GM12878 (cell line): ENCODE data around the gene AVPR1B. TPM values are rescaled to one million over a fixed set of nuclear protein-coding genes. Genes with fewer than 3 reads are reported as not detected.

Source experiments
- ATAC-seq: fragments of 200-7000 bp; cut with Tn5 transposase; 3 replicates; pipeline ENCODE4 v1.9.1; 2020; ENCODE audit warnings: mild to moderate bottlenecking, moderate library complexity
- BruUV-seq: library from RNA; stranded (reverse); fragments of 400-500 nt; replicated peaks from 2 replicates; lab custom pipeline; 2021; lab: Mats Ljungman, UMichigan
- CTCF ChIA-PET: fragments of 300-600 bp; sonication (Branson Sonifier 250); formaldehyde crosslinking; extraction: SDS; loops from one replicate; lab custom pipeline; 2021; ENCODE audit warnings: inconsistent platforms; lab: Yijun Ruan, JAX
- POLR2A ChIA-PET: fragments of 350-600 bp; formaldehyde crosslinking; extraction: SDS; loops from one replicate; lab custom pipeline; 2021; ENCODE audit warnings: inconsistent platforms; lab: Charles Lee
- RAD21 ChIA-PET: fragments of 300-600 bp; sonication (Branson Sonifier 250); formaldehyde crosslinking; loops from one replicate; lab custom pipeline; 2023; ENCODE audit warnings: antibody characterized with exemption; ENCODE audit not compliant: unreplicated experiment; lab: Charles Lee
- SMC1A ChIA-PET: fragments of 300-600 bp; sonication (Branson Sonifier 250); formaldehyde crosslinking; loops from one replicate; lab custom pipeline; 2023; ENCODE audit not compliant: unreplicated experiment, uncharacterized antibody; lab: Charles Lee
- DNase-seq: peaks from one replicate; pipeline ENCODE4 v3.0.0-alpha.2; 2011; ENCODE audit warnings: low read depth, low spot score
- FAIRE-seq: peaks from 3 replicates; lab custom pipeline; 2011; peaks lifted over from hg19 to GRCh38; lab: Jason Lieb, UNC
- H2AFZ ChIP-seq: 2 replicates; pipeline ENCODE4 v1.6.0; 2011; ENCODE audit warnings: low read depth, low read length, control low read depth; ENCODE audit not compliant: control insufficient read depth
- H3K27ac ChIP-seq: 2 replicates; pipeline ENCODE4 v1.5.1; 2011; ENCODE audit warnings: control low read depth; ENCODE audit not compliant: control insufficient read depth, insufficient read depth
- H3K27me3 ChIP-seq, 2 experiments: replicated peaks in 1 of 2; 2 replicates each; pipeline versions ENCODE4 v1.6.0 to v1.6.1; 2011; ENCODE audit warnings: low read length in 1 of 2; ENCODE audit not compliant: control insufficient read depth in 2 of 2, insufficient read depth in 2 of 2
- H3K36me3 ChIP-seq, 2 experiments: 2 replicates each; pipeline ENCODE4 v1.5.1; 2011; ENCODE audit warnings: low read length in 1 of 2; ENCODE audit not compliant: control insufficient read depth in 2 of 2, insufficient read depth in 2 of 2
- H3K4me1 ChIP-seq: 2 replicates; pipeline ENCODE4 v1.6.1; 2011; ENCODE audit warnings: mild to moderate bottlenecking, low read length, moderate library complexity, mixed read lengths; ENCODE audit not compliant: control insufficient read depth, insufficient read depth
- H3K4me2 ChIP-seq: 2 replicates; pipeline ENCODE4 v1.6.0; 2011; ENCODE audit warnings: control low read depth; ENCODE audit not compliant: control insufficient read depth, insufficient read depth
- H3K4me3 ChIP-seq: fragments of 200-600 bp; sonication (generic); 2 replicates; pipeline ENCODE4 v1.5.1; 2016
- H3K79me2 ChIP-seq: 2 replicates; pipeline ENCODE4 v1.6.0; 2011; ENCODE audit warnings: low read length; ENCODE audit not compliant: control insufficient read depth, insufficient read depth
- H3K9ac ChIP-seq: 2 replicates; pipeline ENCODE4 v1.8.0; 2011; ENCODE audit warnings: low read length, control low read depth, mixed read lengths; ENCODE audit not compliant: control insufficient read depth, insufficient read depth
- H3K9me3 ChIP-seq: replicated peaks from 3 replicates; pipeline ENCODE4 v1.5.1; 2011; ENCODE audit warnings: mild to moderate bottlenecking, low read length; ENCODE audit not compliant: control insufficient read depth, insufficient read depth
- H4K20me1 ChIP-seq: 2 replicates; pipeline ENCODE4 v1.6.0; 2011; ENCODE audit not compliant: control insufficient read depth, insufficient read depth
- ATF7 ChIP-seq: fragments of 450-650 bp; IDR thresholded peaks from 2 replicates; pipeline ENCODE4 v1.6.1; 2016; ENCODE audit warnings: low read depth, mild to moderate bottlenecking
- HDAC2 ChIP-seq: fragments of 200-600 bp; sonication (generic); IDR thresholded peaks from 2 replicates; pipeline ENCODE4 v1.6.1; 2017
- POLR2A ChIP-seq: IDR thresholded peaks from 2 replicates; pipeline ENCODE4 v1.6.1; 2011; ENCODE audit warnings: low read depth, mild to moderate bottlenecking, low read length
- SMC3 ChIP-seq: IDR thresholded peaks from 2 replicates; pipeline ENCODE4 v1.6.1; 2011; ENCODE audit warnings: low read length, improper control_type of control experiment, borderline replicate concordance
- WGBS: methylation state at CpG from one replicate; pipeline ENCODE4 v1.1.6; 2016; ENCODE audit warnings: low lambda C conversion rate; ENCODE audit not compliant: insufficient replicate concordance, insufficient coverage; ENCODE audit errors: missing lambda C conversion rate; 5-methylcytosine and 5-hydroxymethylcytosine counted together
- in situ Hi-C: fragments of 300-500 bp; cut with MboI; formaldehyde crosslinking; loops from 9 replicates; pipeline ENCODE4 v1.14.3; 2018; ENCODE audit warnings: mixed read lengths
- intact Hi-C: fragments of 100-400 bp; cut with micrococcal nuclease; formaldehyde crosslinking; loops from one replicate; pipeline ENCODE4 v1.14.2; 2022; ENCODE audit not compliant: unreplicated experiment
- polyA plus RNA-seq, 11 experiments: library from polyadenylated mRNA; depleted of rRNA in 4 of 11; unstranded in 6 of 11; stranded (reverse) in 5 of 11; fragments of >200 nt; fragmentation: Nextera tagmentation in 4 of 11; fragmentation: Illumina TruSeq in 1 of 11; extraction: Ambion mirVana in 4 of 11; extraction: Trizol in 1 of 11; gene quantifications; 1 replicate in 1 of 11; 2 replicates in 10 of 11; pipeline versions ENCODE4 v1.2.1 to v1.2.3, GENCODE V29; 2011 to 2016; ENCODE audit warnings: inconsistent platforms in 2 of 11, missing spikeins in 2 of 11, low read depth in 1 of 11
- total RNA-seq, 4 experiments: library from RNA; depleted of rRNA in 3 of 4; stranded (reverse); fragments of >200 nt in 3 of 4; fragmentation: Illumina TruSeq in 1 of 4; extraction: Trizol in 1 of 4; gene quantifications; 2 replicates each; pipeline versions ENCODE4 v1.2.1 to v1.2.3, GENCODE V29; 2013 to 2021
- TF ChIP-seq, protein P1 (sequence below): IDR thresholded peaks from 2 replicates; pipeline ENCODE4 v1.6.1; 2011; ENCODE audit warnings: low read depth, mild to moderate bottlenecking, low read length, moderate library complexity, borderline replicate concordance; ENCODE audit errors: extremely low read depth

Gene AVPR1B
- total and polyA plus RNA-seq, 10 of the 15 experiments (the other 5 are each of a cell fraction or from before 2014, with no cell fraction given), result not detected

DNA sequence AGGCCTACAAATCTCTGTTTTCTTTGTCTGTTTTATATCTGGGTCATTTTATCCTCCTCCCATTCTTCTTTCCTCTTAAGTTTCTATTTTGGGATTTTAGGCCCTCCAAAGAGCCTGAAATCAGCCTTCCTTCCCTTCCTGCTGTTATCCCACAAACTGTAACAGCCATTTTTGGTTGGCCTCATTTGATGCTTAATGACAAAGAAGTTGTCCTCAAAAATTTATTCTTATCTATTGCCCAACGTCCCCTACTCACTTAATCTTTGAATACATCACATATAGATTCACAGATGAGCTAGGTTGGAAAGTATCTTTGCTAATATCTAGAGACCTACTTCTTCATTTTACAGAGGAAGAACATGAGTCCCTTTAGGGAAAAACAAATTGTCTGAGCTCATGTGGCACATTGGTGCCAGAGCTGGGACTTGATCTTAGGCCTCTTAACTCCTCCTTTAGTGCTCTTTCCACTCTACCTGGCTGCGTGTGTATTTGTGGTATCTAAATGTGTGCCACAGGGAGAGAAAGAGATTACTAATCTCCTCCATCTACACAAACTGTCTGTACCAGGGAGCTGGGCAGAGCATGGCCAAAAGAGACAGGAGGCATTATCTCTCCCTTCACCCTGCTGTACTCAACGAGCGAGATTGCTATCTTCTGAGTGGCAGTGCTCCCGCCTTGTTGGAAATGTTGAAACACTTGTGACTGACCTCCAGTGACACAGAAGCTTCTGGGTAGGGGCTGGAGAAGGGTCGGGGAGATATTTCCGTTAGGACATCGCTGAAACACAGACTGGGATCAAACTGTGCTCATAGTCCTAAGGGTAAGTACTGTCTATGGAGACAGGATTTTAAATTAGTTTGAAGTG lies 34.1 kb downstream of the AVPR1B start:
- no peak for FAIRE-seq

DNA sequence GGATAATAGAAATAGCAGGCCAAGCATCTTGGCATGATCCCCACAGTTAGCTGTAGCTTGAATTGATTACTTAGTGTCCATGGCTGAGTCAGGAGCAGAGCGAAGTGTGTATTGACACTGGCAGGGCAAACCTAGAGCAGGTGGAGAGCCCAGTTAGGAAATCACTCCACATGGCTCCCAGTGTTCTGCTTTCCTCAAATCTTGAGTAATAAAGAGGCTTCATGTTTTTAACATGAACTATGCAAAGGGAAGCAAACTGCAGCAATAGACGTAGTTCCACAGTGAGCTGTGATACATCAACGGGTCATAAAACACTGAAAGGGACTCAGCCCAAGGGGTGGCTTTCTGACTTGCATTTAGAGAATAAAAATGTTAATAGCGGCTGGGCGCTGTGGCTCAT lies 35.3 kb downstream of the AVPR1B start:
- ChIA-PET SMC1A (interaction anchor here (1.0 to 1.2 kb wide), 2 partner anchors 24 to 49 kb away, joined by 3 read pairs; no protein-coding TSS in a partner anchor), RAD21 (no interaction called here), POLR2A (interaction anchor here (0.6 kb wide), 1 partner anchor 437 kb away, joined by 4 read pairs; no protein-coding TSS in a partner anchor), CTCF (interaction anchor here (1.0 kb wide), 1 partner anchor 52 kb away, joined by 3 read pairs; no protein-coding TSS in a partner anchor)
- TF ChIP-seq POLR2A, result no peak
- Histone ChIP-seq H4K20me1 (no peaks in the 10 kb centered on the region), H3K79me2 (no peaks in the 10 kb centered on the region), H3K36me3 (no peaks in the 10 kb centered on the region), H3K27ac (no peak overlapping the region), H3K4me3 (no peak overlapping the region), H3K27me3 (no peaks in the 10 kb centered on the region; a peak in 2 of 4 replicates), H2AFZ (no peak overlapping the region), H3K9me3 (no peaks in the 10 kb centered on the region), H3K4me1 (no peaks in the 10 kb centered on the region), H3K9ac (no peak overlapping the region), H3K4me2 (no peak overlapping the region)
- DNase-seq, result no peak
- 62% methylated on average over 5 of the region's 5 CpGs for WGBS
- intact Hi-C loops (no loop called here), in situ Hi-C loops (no loop called here)
- no peak for ATAC-seq
- no peak for FAIRE-seq
- BruUV-seq, result no TSS peak

More for the DNA sequence above, 34.1 kb downstream of the AVPR1B start:
- 61% methylated on average over 8 of the region's 8 CpGs for WGBS
- Histone ChIP-seq H3K27ac (no peak overlapping the region), H4K20me1 (no peaks in the 10 kb centered on the region), H3K4me2 (no peak overlapping the region), H3K4me1 (no peaks in the 10 kb centered on the region), H2AFZ (no peak overlapping the region), H3K9ac (no peak overlapping the region), H3K27me3 (no peaks in the 10 kb centered on the region; a peak in 2 of 4 replicates), H3K79me2 (no peaks in the 10 kb centered on the region), H3K4me3 (no peak overlapping the region), H3K9me3 (no peaks in the 10 kb centered on the region), H3K36me3 (no peaks in the 10 kb centered on the region)
- intact Hi-C loops, result no loop called here
- ChIA-PET RAD21 (no interaction called here), SMC1A (interaction anchor here (0.6 to 2.3 kb wide), 5 partner anchors 9 to 51 kb away, joined by 3 to 8 read pairs (median 3); no protein-coding TSS in a partner anchor), POLR2A (no interaction called here), CTCF (interaction anchor here (1.0 to 1.7 kb wide), 2 partner anchors 52 to 148 kb away, joined by 3 to 6 read pairs; no protein-coding TSS in a partner anchor)
- in situ Hi-C loops, result no loop called here
- ATAC-seq (no peak), DNase-seq (no peak)
- no peak for TF ChIP-seq ATF7
- no peak for TF ChIP-seq HDAC2
- TF ChIP-seq SMC3, result no peak
- TF ChIP-seq, protein P1, sequence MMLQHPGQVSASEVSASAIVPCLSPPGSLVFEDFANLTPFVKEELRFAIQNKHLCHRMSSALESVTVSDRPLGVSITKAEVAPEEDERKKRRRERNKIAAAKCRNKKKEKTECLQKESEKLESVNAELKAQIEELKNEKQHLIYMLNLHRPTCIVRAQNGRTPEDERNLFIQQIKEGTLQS, result no peak
- no TSS peak for BruUV-seq
